Kidney (tissue), 14 donors: ENCODE measurements around the gene CREB1. TPM values are rescaled to one million over a fixed set of nuclear protein-coding genes. Genes with fewer than 3 reads are reported as not detected.

Source experiments
- DNase-seq, 5 donors: peaks; one replicate each; pipeline ENCODE4 v3.0.0-alpha.2; 2013 to 2020
- FAIRE-seq: peaks from 2 replicates; lab custom pipeline; 2012; peaks lifted over from hg19 to GRCh38; lab: Jason Lieb, UNC
- H3K27ac ChIP-seq, 2 donors: one replicate each; pipeline ENCODE4 v1.7.0; 2013; ENCODE audit warnings: low read depth in 2 of 2, low read length in 2 of 2, inconsistent platforms in 1 of 2
- H3K27me3 ChIP-seq: one replicate; pipeline ENCODE4 v1.7.1; 2013; ENCODE audit warnings: low read length, inconsistent platforms; ENCODE audit not compliant: control insufficient read depth, insufficient read depth
- H3K36me3 ChIP-seq, 3 donors: one replicate each; pipeline versions ENCODE4 v1.7.0 to v1.7.1; 2013; ENCODE audit warnings: low read length in 3 of 3, control low read depth in 1 of 3, inconsistent platforms in 1 of 3; ENCODE audit not compliant: insufficient read depth in 3 of 3, control insufficient read depth in 2 of 3
- H3K4me1 ChIP-seq, 3 donors: one replicate each; pipeline versions ENCODE4 v1.7.0 to v1.7.1; 2013; ENCODE audit warnings: low read length in 3 of 3, inconsistent platforms in 1 of 3, low read depth in 1 of 3; ENCODE audit not compliant: control insufficient read depth in 2 of 3, insufficient read depth in 2 of 3
- H3K4me3 ChIP-seq, 3 donors: one replicate each; pipeline versions ENCODE4 v1.7.0 to v1.8.1; 2013; ENCODE audit warnings: low read length in 3 of 3, control low read depth in 1 of 3, inconsistent platforms in 1 of 3
- H3K9ac ChIP-seq, 3 donors: one replicate each; pipeline versions ENCODE4 v1.7.0 to v1.7.1; 2013; ENCODE audit warnings: low read length in 3 of 3, control low read depth in 1 of 3, inconsistent platforms in 1 of 3
- H3K9me3 ChIP-seq, 3 donors: one replicate each; pipeline versions ENCODE4 v1.7.0 to v1.7.1; 2013; ENCODE audit warnings: low read length in 3 of 3, control low read depth in 1 of 3, inconsistent platforms in 1 of 3; ENCODE audit not compliant: control insufficient read depth in 2 of 3, insufficient read depth in 1 of 3
- CTCF ChIP-seq: IDR thresholded peaks from 3 replicates; pipeline ENCODE4 v1.5.1; 2012; ENCODE audit warnings: mild to moderate bottlenecking, moderate library complexity, borderline replicate concordance; ENCODE audit not compliant: insufficient read depth; ENCODE audit errors: extremely low read depth
- intact Hi-C: fragments of 100-400 bp; cut with DNase I; formaldehyde crosslinking; loops from one replicate; pipeline ENCODE4 v1.11.1; 2022
- polyA plus RNA-seq: library from polyadenylated mRNA; stranded (reverse); fragments of 350-450 nt; fragmentation: Illumina TruSeq; extraction: RNeasy Lipid Tissue Mini Kit (QIAGEN cat#74804); gene quantifications from one replicate; pipeline ENCODE4 v1.2.3, GENCODE V29; 2014; ENCODE audit warnings: low read depth, low replicate concordance; ENCODE audit not compliant: insufficient read depth
- total RNA-seq: library from RNA; stranded (reverse); fragmentation: NEBNext Ultra II Directional; extraction: Animal tissue kit (Norgen Biotek cat#: 25700); gene quantifications from one replicate; pipeline ENCODE4 v1.2.1, GENCODE V29; 2021
- donor health status: control.
- donor health status: control.
- donor health status: control.
- donor health status: control.
- donor health status: control.
- donor health status: DM: yes; HTN: yes; CAD: no.
- donor health status: Normal renal cell carcinoma (clear cell type).

Gene CREB1
- total and polyA plus RNA-seq, 2 donors from 2014 or later: 8.9 to 63.8 TPM

- Histone ChIP-seq H3K36me3 (no peaks in the 10 kb centered on the region), H3K9ac (no peak overlapping the region), H3K27ac (no peak overlapping the region), H3K9me3 (no peaks in the 10 kb centered on the region), H3K4me3 (no peak overlapping the region), H3K27me3 (no peaks in the 10 kb centered on the region), H3K4me1 (peaks cover 0 to 19% (median 4%) of the 10 kb centered on the region in 3 donors)
- FAIRE-seq (no peak), DNase-seq (no peak)
- TF ChIP-seq CTCF: no peak
- intact Hi-C loops: no loop called here
Measured at GRCh38 chr2:207532676-207533075, 2.9 kb downstream of the CREB1 start.

- DNase-seq (no peak), FAIRE-seq (no peak)
- Histone ChIP-seq H3K27me3 (no peaks in the 10 kb centered on the region), H3K9me3 (no peaks in the 10 kb centered on the region), H3K4me3 (no peak overlapping the region), H3K36me3 (no peaks in the 10 kb centered on the region), H3K4me1 (peaks cover 0 to 19% (median 4%) of the 10 kb centered on the region in 3 donors), H3K27ac (no peak overlapping the region), H3K9ac (peak overlapping the region in 1 of 3 donors; percentile 29)
- intact Hi-C loops: no loop called here
- TF ChIP-seq CTCF: no peak
Measured at GRCh38 chr2:207533461-207534008, 3.8 kb downstream of the CREB1 start.

- intact Hi-C loops: no loop called here
- Histone ChIP-seq H3K27me3 (no peaks in the 10 kb centered on the region), H3K9ac (no peak overlapping the region), H3K4me3 (no peak overlapping the region), H3K36me3 (no peaks in the 10 kb centered on the region), H3K27ac (no peak overlapping the region), H3K9me3 (no peaks in the 10 kb centered on the region), H3K4me1 (peaks cover 0 to 19% (median 4%) of the 10 kb centered on the region in 3 donors)
- DNase-seq (no peak), FAIRE-seq (no peak)
- TF ChIP-seq CTCF: no peak
Measured at GRCh38 chr2:207534417-207534816, 4.7 kb downstream of the CREB1 start.

GRCh38 chr2:207539470-207539869, 9.7 kb downstream of the CREB1 start:
- no peak overlapping the region for H3K27ac ChIP-seq
- FAIRE-seq (no peak), DNase-seq (no peak)
- H3K4me1 ChIP-seq: peaks cover 0 to 7% (median 0%) of the 10 kb centered on the region in 3 donors
- intact Hi-C loops: no loop called here
- H3K36me3 ChIP-seq: no peaks in the 10 kb centered on the region
- no peaks in the 10 kb centered on the region for H3K27me3 ChIP-seq
- no peak overlapping the region for H3K9ac ChIP-seq
- no peak overlapping the region for H3K4me3 ChIP-seq
- no peak for TF ChIP-seq CTCF
- no peaks in the 10 kb centered on the region for H3K9me3 ChIP-seq
